ENCODE data around the gene OR5T3. TPM values are rescaled to one million over a fixed set of nuclear protein-coding genes. Genes with fewer than 3 reads are reported as not detected.

The OR5T3 gene
- total and polyA plus RNA-seq, 2 experiments from 2014 or later = not detected

GRCh38 chr11:56273854-56274253, 21.8 kb downstream of the OR5T3 start, which contains the start of gene OR5T1:
TSS of gene OR5T1 (plus strand) at chr11:56274154. CDS start at chr11:56275639, 1,485 bp downstream.
- H3K4me1 ChIP-seq (ENCODE audit: low read depth) = no peaks in the 10 kb centered on the region
- H3K27ac ChIP-seq = no peak within 1 kb of the TSS
- no peak for DNase-seq (ENCODE audit: low read depth in 1 of 2, low spot score in 1 of 2)
- no peak for TF ChIP-seq CTCF (IDR thresholded peaks at IDR 0.05; ENCODE audit: low read depth, low read length)
- H3K36me3 ChIP-seq = no peaks in the 10 kb centered on the region
- H3K27me3 ChIP-seq = no peaks in the 10 kb centered on the region
- H3K4me3 ChIP-seq = no peak within 1 kb of the TSS
- H3K9me3 ChIP-seq (ENCODE audit: low read depth) = no peaks in the 10 kb centered on the region

DNA sequence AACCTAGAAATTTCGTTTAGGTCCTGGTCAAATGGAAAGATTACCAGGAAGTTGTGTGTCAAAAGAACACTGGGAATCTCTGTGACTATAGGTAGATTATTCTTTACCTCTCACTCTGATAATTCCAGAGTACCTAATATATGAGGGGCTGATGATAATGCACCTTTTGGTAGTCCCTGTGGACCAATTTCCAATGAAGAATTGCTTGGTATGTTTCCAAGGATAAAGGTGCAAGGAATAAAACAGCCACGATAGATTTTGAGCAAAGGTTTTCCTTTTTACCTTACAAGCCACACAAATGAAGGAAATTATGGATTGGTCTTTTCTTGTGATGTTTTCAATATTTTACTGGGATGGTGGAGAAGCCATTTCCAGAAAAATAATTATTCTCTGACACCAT, 40.1 kb downstream of the OR5T3 start, which contains the start of gene OR8H1:
OR8H1 (minus strand) TSS at position 101 of the 400 bp plus-strand sequence. CDS start 1,192 bp downstream, outside the sequence.
- H3K27ac ChIP-seq = no peak within 1 kb of the TSS
- no peak within 1 kb of the TSS for H3K4me3 ChIP-seq
- no peak for TF ChIP-seq CTCF (IDR thresholded peaks at IDR 0.05; ENCODE audit: low read depth, low read length)
- H3K9me3 ChIP-seq (ENCODE audit: low read depth) = no peaks in the 10 kb centered on the region
- no peaks in the 10 kb centered on the region for H3K27me3 ChIP-seq
- DNase-seq (ENCODE audit: low read depth in 1 of 2, low spot score in 1 of 2) = no peak
- no peaks in the 10 kb centered on the region for H3K36me3 ChIP-seq
- H3K4me1 ChIP-seq (ENCODE audit: low read depth) = no peaks in the 10 kb centered on the region

GRCh38 chr11:56296898-56297297, 44.8 kb downstream of the OR5T3 start:
- TF ChIP-seq CTCF (IDR thresholded peaks at IDR 0.05; ENCODE audit: low read depth, low read length) = no peak
- no peak for DNase-seq (ENCODE audit: low read depth in 1 of 2, low spot score in 1 of 2)
- Histone ChIP-seq H3K27ac (no peak overlapping the region), H3K4me3 (no peak overlapping the region), H3K27me3 (no peaks in the 10 kb centered on the region), H3K4me1 (ENCODE audit: low read depth) (no peaks in the 10 kb centered on the region), H3K9me3 (ENCODE audit: low read depth) (no peaks in the 10 kb centered on the region), H3K36me3 (no peaks in the 10 kb centered on the region)

Other genes starting within 250 kb of the OR5T3 start
- not detected in 2 replicates for gene OR5AS1, start 224.6 kb upstream of the OR5T3 start, total RNA-seq
- gene OR5AS1, start 224.6 kb upstream of the OR5T3 start, polyA plus RNA-seq = not detected in 2 replicates
- not detected in 2 replicates for gene OR8I2, start 158.9 kb upstream of the OR5T3 start, total RNA-seq
- not detected in 2 replicates for gene OR8I2, start 158.9 kb upstream of the OR5T3 start, polyA plus RNA-seq
- gene OR8H2, start 148.6 kb upstream of the OR5T3 start, total RNA-seq = not detected in 2 replicates
- gene OR8H2, start 148.6 kb upstream of the OR5T3 start, polyA plus RNA-seq = not detected in 2 replicates
- gene OR8H3, start 129.9 kb upstream of the OR5T3 start, total RNA-seq = not detected in 2 replicates
- gene OR8H3, start 129.9 kb upstream of the OR5T3 start, polyA plus RNA-seq = not detected in 2 replicates
- not detected in 2 replicates for gene OR8J3, start 112.1 kb upstream of the OR5T3 start, total RNA-seq
- not detected in 2 replicates for gene OR8J3, start 112.1 kb upstream of the OR5T3 start, polyA plus RNA-seq
- not detected in 2 replicates for gene OR8K5, start 91.9 kb upstream of the OR5T3 start, total RNA-seq
- not detected in 2 replicates for gene OR8K5, start 91.9 kb upstream of the OR5T3 start, polyA plus RNA-seq
- not detected in 2 replicates for gene OR5J2, start 75.6 kb upstream of the OR5T3 start, total RNA-seq
- not detected in 2 replicates for gene OR5J2, start 75.6 kb upstream of the OR5T3 start, polyA plus RNA-seq
- gene OR5T2, start 18.0 kb upstream of the OR5T3 start, total RNA-seq = not detected in 2 replicates
- gene OR5T2, start 18.0 kb upstream of the OR5T3 start, polyA plus RNA-seq = not detected in 2 replicates
- not detected in 2 replicates for gene OR5T1, start 21.9 kb downstream of the OR5T3 start, total RNA-seq
- gene OR5T1, start 21.9 kb downstream of the OR5T3 start, polyA plus RNA-seq = not detected in 2 replicates
- not detected in 2 replicates for gene OR8H1, start 40.0 kb downstream of the OR5T3 start, total RNA-seq
- gene OR8H1, start 40.0 kb downstream of the OR5T3 start, polyA plus RNA-seq = not detected in 2 replicates
- gene OR8K3, start 62.9 kb downstream of the OR5T3 start, total RNA-seq = not detected in 2 replicates
- not detected in 2 replicates for gene OR8K3, start 62.9 kb downstream of the OR5T3 start, polyA plus RNA-seq
- gene OR8K1, start 93.8 kb downstream of the OR5T3 start, total RNA-seq = not detected in 2 replicates
- not detected in 2 replicates for gene OR8K1, start 93.8 kb downstream of the OR5T3 start, polyA plus RNA-seq
- gene OR8J1, start 102.0 kb downstream of the OR5T3 start, total RNA-seq = not detected in 2 replicates
- gene OR8J1, start 102.0 kb downstream of the OR5T3 start, polyA plus RNA-seq = not detected in 2 replicates
- not detected in 2 replicates for gene OR8U1, start 123.4 kb downstream of the OR5T3 start, total RNA-seq
- gene OR8U1, start 123.4 kb downstream of the OR5T3 start, polyA plus RNA-seq = not detected in 2 replicates
- gene OR5AL1, start 160.4 kb downstream of the OR5T3 start, total RNA-seq = not detected in 2 replicates
- not detected in 2 replicates for gene OR5AL1, start 160.4 kb downstream of the OR5T3 start, polyA plus RNA-seq
- gene OR5M3, start 221.1 kb downstream of the OR5T3 start, total RNA-seq = not detected in 2 replicates
- not detected in 2 replicates for gene OR5M3, start 221.1 kb downstream of the OR5T3 start, polyA plus RNA-seq
- gene OR5M8, start 239.1 kb downstream of the OR5T3 start, total RNA-seq = not detected in 2 replicates
- not detected in 2 replicates for gene OR5M8, start 239.1 kb downstream of the OR5T3 start, polyA plus RNA-seq